Activated T-helper 1 cell treated with anti-CD3 and anti-CD28 coated beads, Interleukin-12 subunit alpha, Interleukin-12 subunit beta, Interleukin-2, Interleukin-4 antibody, amounts not matched to agents 30 ng/mL and 10 ng/mL and 1 ng/mL, durations not matched to agents 14 hours and 24 hours and 36 hours (primary cell): ENCODE data around the gene TSNAX. TPM values are rescaled to one million over a fixed set of nuclear protein-coding genes. Genes with fewer than 3 reads are reported as not detected.
A peak's percentile ranks its signal among the peaks of the same experiment; 100 is the strongest.

Source experiments
- DNase-seq: peaks from one replicate; pipeline ENCODE4 v3.0.0; 2021; ENCODE audit warnings: low spot score
- H3K27ac Mint-ChIP-seq: one replicate; pipeline ENCODE4 v1.8.0; 2021; ENCODE audit warnings: mild to moderate bottlenecking, mixed read lengths
- H3K27me3 Mint-ChIP-seq: one replicate; pipeline ENCODE4 v1.8.0; 2022; ENCODE audit warnings: mild to moderate bottlenecking, moderate library complexity, mixed read lengths; ENCODE audit not compliant: insufficient read depth
- H3K36me3 Mint-ChIP-seq: one replicate; pipeline ENCODE4 v1.8.0; 2021; ENCODE audit warnings: low read depth, mixed read lengths
- H3K4me1 Mint-ChIP-seq: one replicate; pipeline ENCODE4 v1.8.0; 2021; ENCODE audit warnings: low read depth, mixed read lengths
- H3K4me3 Mint-ChIP-seq: one replicate; pipeline ENCODE4 v1.8.0; 2021; ENCODE audit warnings: mild to moderate bottlenecking, moderate library complexity, mixed read lengths
- H3K9me3 Mint-ChIP-seq: one replicate; pipeline ENCODE4 v1.8.0; 2021; ENCODE audit warnings: mixed read lengths
- intact Hi-C: fragments of 100-400 bp; cut with micrococcal nuclease; formaldehyde crosslinking; loops from one replicate; pipeline ENCODE4 v1.15.1; 2024
- total RNA-seq: library from RNA; stranded (reverse); gene quantifications from 2 replicates; pipeline ENCODE4 v1.2.3, GENCODE V29; 2022

Gene TSNAX
- 42.7 and 47.1 TPM in 2 replicates for total RNA-seq

DNA sequence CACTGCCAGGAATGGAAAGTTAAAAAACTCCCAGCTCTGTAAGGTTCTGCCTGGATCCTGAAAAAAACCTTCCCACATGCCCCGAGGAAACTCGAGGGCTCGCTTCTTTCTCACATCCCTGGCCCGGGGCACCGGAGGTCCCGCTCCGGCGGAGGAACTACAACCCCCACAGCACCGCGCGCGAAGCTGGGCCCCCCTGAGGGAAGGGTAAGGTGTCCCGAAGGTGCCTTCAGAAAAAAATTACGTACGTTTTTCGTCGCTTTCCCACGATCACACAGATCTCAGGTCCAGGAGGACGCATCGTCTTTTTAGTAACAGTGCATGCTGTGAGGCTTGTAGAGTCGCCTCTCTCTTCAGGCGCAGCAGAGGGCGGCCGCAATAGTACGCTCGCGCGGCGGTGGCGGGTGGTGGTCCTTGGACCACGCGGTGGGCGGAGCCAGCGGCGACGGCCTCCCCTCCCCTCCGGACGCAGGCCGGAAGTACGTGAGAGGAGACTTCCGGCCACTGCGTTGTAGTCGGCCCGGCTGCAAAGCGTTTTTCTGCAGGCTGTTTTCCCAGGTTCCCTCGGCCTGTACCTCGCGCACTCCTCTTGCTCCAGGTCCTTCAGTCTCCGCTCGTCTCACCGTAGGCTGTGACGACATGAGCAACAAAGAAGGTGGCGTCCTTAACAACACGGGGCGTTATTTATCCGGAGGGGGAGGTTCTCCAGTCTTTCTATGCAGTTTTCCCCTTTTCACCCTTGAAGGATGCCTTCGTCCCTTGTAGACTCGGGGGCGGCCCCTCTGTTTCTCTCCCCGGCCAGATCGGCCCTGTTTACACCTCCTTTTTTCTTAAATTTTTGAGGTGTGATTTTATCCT, at the start of gene TSNAX:
Gene TSNAX, plus strand, starts transcription at position 498 of the 858 bp plus-strand sequence. Its CDS starts 142 bp downstream, at position 640.
- H3K9me3 Mint-ChIP-seq: no peaks in the 10 kb centered on the region
- H3K27ac Mint-ChIP-seq: peak within 1 kb of the TSS; percentile 98
- H3K27me3 Mint-ChIP-seq: no peaks in the 10 kb centered on the region
- H3K36me3 Mint-ChIP-seq: peaks cover 13% of the 10 kb centered on the region
- peaks cover 38% of the 10 kb centered on the region for H3K4me1 Mint-ChIP-seq
- DNase-seq: peak; percentile 88
- intact Hi-C loops: loop anchor here (1.0 to 5.0 kb wide), 11 partner anchors 63 to 1902 kb away; partner anchors contain the start of genes ARV1, C1orf198, DISC1 and EGLN1
- peak within 1 kb of the TSS; percentile 93 for H3K4me3 Mint-ChIP-seq

GRCh38 chr1:231478811-231479210, 49.7 kb upstream of the TSNAX start:
- Mint-ChIP-seq H3K36me3 (no peaks in the 10 kb centered on the region), H3K27me3 (peaks cover 34% of the 10 kb centered on the region), H3K4me3 (no peak overlapping the region), H3K9me3 (no peaks in the 10 kb centered on the region), H3K4me1 (no peaks in the 10 kb centered on the region), H3K27ac (no peak overlapping the region)
- DNase-seq: no peak
- intact Hi-C loops: no loop called here

GRCh38 chr1:231480008-231480407, 48.5 kb upstream of the TSNAX start:
- no peak overlapping the region for H3K4me3 Mint-ChIP-seq
- intact Hi-C loops: no loop called here

DNA sequence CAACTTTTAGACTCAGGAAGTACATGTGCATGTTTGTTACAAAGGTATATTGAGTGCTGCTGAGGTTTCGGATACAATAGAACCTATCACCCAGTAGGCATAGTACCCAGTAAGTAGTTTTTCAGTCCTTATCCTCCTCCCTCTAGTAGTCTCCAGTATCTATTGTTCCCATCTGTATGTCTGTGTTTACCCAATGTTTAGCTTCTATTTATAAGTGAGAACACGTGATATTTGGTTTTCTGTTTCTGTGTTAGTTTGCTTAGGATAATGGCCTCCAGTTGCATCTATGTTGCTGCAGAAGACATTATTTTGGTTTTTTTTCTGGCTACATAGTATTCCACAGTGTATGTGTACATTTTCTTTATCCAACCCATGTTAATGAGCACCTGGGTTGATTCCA, 47.2 kb upstream of the TSNAX start:
- H3K4me3 Mint-ChIP-seq: no peak overlapping the region
- DNase-seq: no peak
- peaks cover 20% of the 10 kb centered on the region for H3K27me3 Mint-ChIP-seq
- no peak overlapping the region for H3K27ac Mint-ChIP-seq
- H3K36me3 Mint-ChIP-seq: no peaks in the 10 kb centered on the region
- no peaks in the 10 kb centered on the region for H3K9me3 Mint-ChIP-seq
- H3K4me1 Mint-ChIP-seq: no peaks in the 10 kb centered on the region
- intact Hi-C loops: no loop called here

More at GRCh38 chr1:231480008-231480407, 48.5 kb upstream of the TSNAX start:
- Mint-ChIP-seq H3K9me3 (no peaks in the 10 kb centered on the region), H3K36me3 (no peaks in the 10 kb centered on the region), H3K27me3 (peaks cover 23% of the 10 kb centered on the region), H3K4me1 (no peaks in the 10 kb centered on the region), H3K27ac (no peak overlapping the region)
- no peak for DNase-seq

DNA sequence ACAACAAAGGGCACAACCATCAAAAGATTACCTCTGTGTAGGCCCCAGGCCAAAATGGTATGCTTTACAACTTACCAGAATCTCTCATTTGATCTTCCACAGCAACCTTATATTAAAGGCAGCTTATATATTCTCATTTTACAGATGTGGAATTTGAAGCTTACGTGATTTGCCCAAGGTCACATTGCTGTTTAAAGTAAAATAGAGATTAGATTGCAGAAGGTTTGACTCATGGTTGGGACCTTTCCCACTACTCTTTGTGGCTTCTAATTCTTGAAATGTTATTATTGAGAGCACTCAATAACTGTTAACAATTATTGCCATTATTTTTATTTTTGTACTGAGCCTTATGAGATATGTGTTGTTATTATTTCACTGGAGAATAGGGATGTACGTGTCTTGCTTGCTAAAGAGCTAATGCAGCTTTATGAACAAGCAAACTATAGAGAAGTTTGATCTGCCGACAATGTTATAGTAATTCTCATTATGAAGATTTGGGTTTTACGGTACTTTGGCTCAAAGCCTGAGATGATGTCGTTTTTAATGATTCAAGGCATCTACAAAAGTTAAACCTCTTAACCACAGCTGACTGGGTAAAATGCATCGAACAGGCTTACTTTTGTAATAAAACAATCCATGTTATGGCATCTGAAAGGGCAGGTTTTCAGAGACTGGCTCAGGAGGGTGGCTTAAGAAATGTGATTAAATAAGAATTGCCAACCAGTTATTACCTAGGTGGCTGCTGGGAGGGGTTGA, 43.3 kb upstream of the TSNAX start:
- intact Hi-C loops: no loop called here
- H3K9me3 Mint-ChIP-seq: no peaks in the 10 kb centered on the region
- no peak for DNase-seq
- H3K36me3 Mint-ChIP-seq: no peaks in the 10 kb centered on the region
- no peaks in the 10 kb centered on the region for H3K4me1 Mint-ChIP-seq
- no peak overlapping the region for H3K4me3 Mint-ChIP-seq
- peaks cover 20% of the 10 kb centered on the region for H3K27me3 Mint-ChIP-seq
- H3K27ac Mint-ChIP-seq: no peak overlapping the region

- Mint-ChIP-seq H3K4me1 (no peaks in the 10 kb centered on the region), H3K27ac (no peak overlapping the region), H3K4me3 (no peak overlapping the region), H3K36me3 (no peaks in the 10 kb centered on the region), H3K27me3 (peaks cover 13% of the 10 kb centered on the region), H3K9me3 (no peaks in the 10 kb centered on the region)
- intact Hi-C loops: no loop called here
- DNase-seq: no peak
Measured at GRCh38 chr1:231487019-231487418, 41.5 kb upstream of the TSNAX start.

DNA sequence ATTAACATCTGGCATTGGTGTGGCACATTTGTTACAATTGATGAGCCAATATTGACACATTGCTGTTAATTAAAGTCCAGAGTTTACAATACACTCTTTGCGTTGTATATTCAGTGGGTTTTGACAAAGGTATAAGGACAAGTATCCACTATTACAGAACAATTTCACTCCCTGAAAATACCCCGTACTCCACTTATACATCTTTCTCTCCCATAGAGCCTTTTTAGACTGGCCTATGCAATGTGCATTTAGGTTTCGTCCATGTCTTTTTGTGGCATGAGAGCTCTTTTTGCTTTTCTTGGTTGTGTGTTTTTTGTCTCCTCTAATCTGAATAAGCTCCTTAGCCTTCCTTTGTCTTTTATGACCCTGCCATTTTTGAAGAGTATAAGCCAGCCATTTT, 40.6 kb upstream of the TSNAX start:
- intact Hi-C loops: no loop called here
- no peak for DNase-seq
- Mint-ChIP-seq H3K27ac (no peak overlapping the region), H3K4me1 (no peaks in the 10 kb centered on the region), H3K27me3 (peaks cover 12% of the 10 kb centered on the region), H3K36me3 (no peaks in the 10 kb centered on the region), H3K9me3 (no peaks in the 10 kb centered on the region), H3K4me3 (no peak overlapping the region)

GRCh38 chr1:231493421-231494185, 34.9 kb upstream of the TSNAX start:
- H3K27ac Mint-ChIP-seq: no peak overlapping the region
- no peaks in the 10 kb centered on the region for H3K36me3 Mint-ChIP-seq
- H3K9me3 Mint-ChIP-seq: peaks cover 16% of the 10 kb centered on the region
- intact Hi-C loops: no loop called here
- H3K4me1 Mint-ChIP-seq: peaks cover 6% of the 10 kb centered on the region
- H3K27me3 Mint-ChIP-seq: peaks cover 10% of the 10 kb centered on the region
- DNase-seq: no peak
- H3K4me3 Mint-ChIP-seq: no peak overlapping the region

DNA sequence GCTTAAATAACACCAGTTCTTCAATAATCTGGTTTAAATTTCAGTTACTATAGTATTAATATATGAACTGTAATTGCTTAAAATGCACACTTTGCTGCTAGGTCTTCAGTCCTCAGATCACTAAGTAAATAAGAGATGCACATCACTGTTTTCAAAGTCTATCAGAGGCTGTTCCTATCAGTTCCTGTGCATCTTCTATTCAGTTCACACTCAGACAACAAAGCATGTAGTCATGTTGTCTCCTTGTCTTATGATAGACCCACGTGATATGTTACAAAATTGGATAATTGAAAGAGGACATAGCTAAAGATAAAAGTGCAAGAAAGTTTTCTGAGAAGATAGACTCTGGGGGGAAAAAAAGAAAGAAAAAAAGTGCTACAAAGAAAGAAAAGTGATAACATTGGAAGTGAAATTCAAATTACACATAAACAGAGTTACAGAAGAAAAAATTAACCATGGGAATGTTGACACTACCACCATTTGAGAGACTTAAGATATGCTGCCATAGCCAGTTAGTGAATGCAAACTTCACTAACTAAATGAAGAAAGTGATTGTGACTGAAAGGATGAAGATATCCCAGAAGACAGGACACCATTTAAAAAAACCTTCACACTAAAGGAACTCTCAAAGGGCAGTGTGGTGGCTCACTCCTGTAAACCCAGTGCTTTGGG, 33.9 kb upstream of the TSNAX start:
- Mint-ChIP-seq H3K4me3 (no peak overlapping the region), H3K27me3 (peaks cover 4% of the 10 kb centered on the region), H3K9me3 (peaks cover 21% of the 10 kb centered on the region), H3K4me1 (peaks cover 6% of the 10 kb centered on the region), H3K36me3 (no peaks in the 10 kb centered on the region), H3K27ac (no peak overlapping the region)
- DNase-seq: no peak
- intact Hi-C loops: no loop called here

- Mint-ChIP-seq H3K4me3 (no peak overlapping the region), H3K36me3 (no peaks in the 10 kb centered on the region), H3K4me1 (peaks cover 6% of the 10 kb centered on the region), H3K27ac (no peak overlapping the region), H3K27me3 (peaks cover 2% of the 10 kb centered on the region), H3K9me3 (peaks cover 34% of the 10 kb centered on the region)
- no peak for DNase-seq
- intact Hi-C loops: no loop called here
Measured at GRCh38 chr1:231497629-231498152, 30.8 kb upstream of the TSNAX start.

DNA sequence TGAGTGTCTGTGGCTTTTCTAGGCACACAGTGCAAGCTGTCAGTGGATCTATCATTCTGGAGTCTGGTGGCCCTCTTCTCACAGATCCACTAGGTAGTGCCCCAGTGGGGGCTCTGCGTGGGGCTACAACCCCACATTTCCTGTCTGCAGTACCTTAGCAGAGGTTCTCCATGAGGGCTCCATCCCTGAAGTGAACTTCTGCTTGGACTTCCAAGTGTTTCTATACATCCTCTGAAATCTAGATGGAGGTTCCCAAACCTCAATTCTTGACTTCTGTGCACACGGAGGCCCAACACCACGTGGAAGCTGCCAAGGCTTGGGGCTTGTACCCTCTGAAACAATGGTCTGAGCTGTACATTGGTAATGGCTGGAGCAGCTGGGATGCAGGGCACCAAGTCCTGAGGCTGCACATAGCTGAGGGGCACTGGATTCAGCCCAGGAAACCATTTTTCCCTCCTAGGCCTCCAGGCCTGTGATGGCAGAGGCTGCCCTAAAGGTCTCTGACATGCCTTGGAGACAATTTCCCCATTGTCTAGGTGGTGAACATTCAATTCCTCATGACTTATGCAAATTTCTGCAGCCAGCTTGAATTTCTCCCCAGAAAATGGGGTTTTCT, 29.2 kb upstream of the TSNAX start:
- H3K9me3 Mint-ChIP-seq: peaks cover 37% of the 10 kb centered on the region
- no peaks in the 10 kb centered on the region for H3K36me3 Mint-ChIP-seq
- H3K27me3 Mint-ChIP-seq: peaks cover 4% of the 10 kb centered on the region
- H3K27ac Mint-ChIP-seq: no peak overlapping the region
- no peaks in the 10 kb centered on the region for H3K4me1 Mint-ChIP-seq
- H3K4me3 Mint-ChIP-seq: no peak overlapping the region
- intact Hi-C loops: no loop called here
- no peak for DNase-seq

DNA sequence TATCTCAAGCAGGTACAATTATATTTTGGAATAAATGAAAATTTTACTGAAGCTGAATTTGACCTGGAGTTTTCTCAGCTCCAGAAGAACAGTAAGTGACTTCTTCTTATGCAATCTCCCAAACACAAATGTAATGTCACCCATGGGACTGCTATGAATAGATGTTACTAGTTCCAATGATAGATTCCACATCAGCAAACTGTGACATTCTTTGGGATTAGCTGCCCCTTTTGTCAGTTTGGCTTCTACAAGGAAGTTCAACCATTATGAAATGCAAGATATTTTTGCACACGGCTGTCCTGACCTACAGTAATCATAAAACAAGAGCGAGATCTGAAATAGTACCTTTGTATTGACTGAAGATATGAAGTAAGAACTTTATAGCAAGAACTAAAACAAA, 27.8 kb upstream of the TSNAX start:
- H3K9me3 Mint-ChIP-seq: peaks cover 37% of the 10 kb centered on the region
- no peak overlapping the region for H3K27ac Mint-ChIP-seq
- no peak overlapping the region for H3K4me3 Mint-ChIP-seq

More for the DNA sequence above, 27.8 kb upstream of the TSNAX start:
- Mint-ChIP-seq H3K4me1 (no peaks in the 10 kb centered on the region), H3K36me3 (no peaks in the 10 kb centered on the region), H3K27me3 (peaks cover 9% of the 10 kb centered on the region)
- intact Hi-C loops: no loop called here
- DNase-seq: no peak
